Measurements from ENCODE around the gene DBI.
"Not testable (repeated sequence)": the region's sequence is repeated elsewhere in the genome, so short reads cannot be mapped to it uniquely, and the experiment has no call there.

The DBI gene

GRCh38 chr2:119402106-119402505 is 35.3 kb downstream of the DBI start:
- H3K36me3 Mint-ChIP-seq (ENCODE audit: low read depth), result no peaks in the 10 kb centered on the region
- peaks cover 23% of the 10 kb centered on the region for H3K27me3 Mint-ChIP-seq (ENCODE audit: low read depth, poor library complexity)
- H3K27ac Mint-ChIP-seq, result no peak overlapping the region
- H3K4me1 Mint-ChIP-seq, result peaks cover 15% of the 10 kb centered on the region
- peaks cover 4% of the 10 kb centered on the region for H3K9me3 Mint-ChIP-seq
- TF ChIP-seq CTCF (IDR thresholded peaks at IDR 0.05), result no peak
- H3K4me3 Mint-ChIP-seq, result no peak overlapping the region
- DNase-seq, result no peak

GRCh38 chr2:119402645-119403560 is 36.1 kb downstream of the DBI start:
- Mint-ChIP-seq H3K36me3 (ENCODE audit: low read depth) (no peaks in the 10 kb centered on the region), H3K4me1 (peaks cover 20% of the 10 kb centered on the region), H3K27me3 (ENCODE audit: low read depth, poor library complexity) (peaks cover 23% of the 10 kb centered on the region), H3K27ac (peak overlapping the region; percentile 47), H3K9me3 (peaks cover 4% of the 10 kb centered on the region), H3K4me3 (no peak overlapping the region)
- no peak for DNase-seq
- no peak for TF ChIP-seq CTCF (IDR thresholded peaks at IDR 0.05)

DNA sequence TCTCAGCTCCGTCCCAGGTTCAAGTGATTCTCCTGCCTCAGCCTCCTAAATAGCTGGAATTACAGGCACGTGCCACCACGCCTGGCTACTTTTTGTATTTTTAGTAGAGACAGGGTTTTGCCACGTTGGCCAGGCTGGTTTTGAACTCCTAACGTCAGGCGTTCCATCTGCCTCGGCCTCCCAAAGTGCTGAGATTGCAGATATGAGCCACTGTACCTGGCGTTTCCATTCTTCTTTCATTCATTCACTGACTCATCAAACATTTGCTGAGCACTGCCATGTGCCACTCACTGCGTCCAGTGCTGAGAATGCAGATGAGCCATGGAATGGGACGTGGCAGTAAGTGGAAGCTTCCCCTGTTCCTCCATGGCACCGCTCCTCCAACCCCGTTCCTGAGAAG is 36.8 kb downstream of the DBI start:
- not testable (repeated sequence) for DNase-seq; H3K27ac Mint-ChIP-seq; H3K9me3 Mint-ChIP-seq; H3K4me3 Mint-ChIP-seq; H3K36me3 Mint-ChIP-seq (ENCODE audit: low read depth)
- H3K4me1 Mint-ChIP-seq, result peaks cover 26% of the 10 kb centered on the region
- peaks cover 22% of the 10 kb centered on the region for H3K27me3 Mint-ChIP-seq (ENCODE audit: low read depth, poor library complexity)

DNA sequence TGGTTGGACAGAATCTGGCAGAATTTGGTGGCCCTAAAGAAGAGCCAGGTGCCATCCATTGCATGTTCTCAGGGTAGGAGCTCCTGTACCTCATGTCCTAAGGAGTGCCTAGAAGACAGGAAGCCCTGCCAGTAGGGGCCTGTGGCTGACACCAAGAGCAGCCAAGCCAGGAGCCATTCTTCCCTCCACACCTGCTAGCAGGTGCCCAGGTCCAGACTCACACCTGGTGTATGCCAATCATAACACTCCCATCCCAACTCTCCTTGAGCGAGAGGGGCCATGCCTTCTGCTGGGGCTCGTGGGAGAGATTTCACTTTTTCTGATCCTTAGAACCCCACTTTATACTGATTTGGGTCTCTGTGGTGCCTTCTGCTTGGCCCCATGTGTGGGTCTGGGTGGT is 38.4 kb downstream of the DBI start:
- Mint-ChIP-seq H3K4me3 (no peak overlapping the region), H3K9me3 (peaks cover 5% of the 10 kb centered on the region), H3K36me3 (ENCODE audit: low read depth) (no peaks in the 10 kb centered on the region), H3K27ac (no peak overlapping the region), H3K4me1 (peaks cover 26% of the 10 kb centered on the region), H3K27me3 (ENCODE audit: low read depth, poor library complexity) (peaks cover 11% of the 10 kb centered on the region)
- DNase-seq, result no peak
- TF ChIP-seq CTCF (IDR thresholded peaks at IDR 0.05), result no peak

DNA sequence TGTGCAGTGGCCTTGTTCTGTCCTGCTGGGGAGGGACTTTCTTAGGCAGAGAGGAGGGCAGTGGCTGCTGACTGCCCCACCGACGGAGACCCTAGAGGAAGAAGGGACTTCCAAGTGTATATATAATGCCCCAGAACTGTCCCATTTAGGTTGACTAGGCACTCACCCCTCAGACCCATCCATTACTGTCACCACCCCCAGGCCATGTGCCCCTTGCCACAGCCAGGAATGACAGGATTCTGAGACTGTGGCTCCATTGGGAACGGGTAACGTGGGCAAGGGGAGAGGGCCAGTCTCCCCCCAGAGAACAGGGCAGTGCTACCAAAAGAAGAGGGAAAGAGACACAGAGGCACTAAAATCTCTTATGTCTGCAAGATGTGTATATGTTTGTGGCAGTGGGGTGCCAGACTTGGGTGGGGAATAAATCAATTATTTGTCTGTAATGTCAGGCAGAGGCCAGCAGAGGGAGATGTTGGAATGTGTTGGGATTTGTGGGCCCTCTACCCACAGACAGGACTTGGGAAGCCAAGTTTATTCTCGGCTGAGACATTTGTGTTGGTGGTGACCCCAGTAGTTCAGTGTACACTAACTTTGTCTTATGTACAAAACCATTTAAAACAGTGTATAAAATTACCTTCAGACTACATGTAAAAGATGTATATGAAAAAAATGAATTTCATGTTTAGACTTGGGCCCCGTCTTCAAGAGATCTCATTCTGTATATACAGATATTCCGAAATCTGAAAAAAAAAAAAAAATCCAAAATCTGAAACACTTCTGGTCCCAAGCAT is 40.8 kb downstream of the DBI start:
- no peak overlapping the region for H3K27ac Mint-ChIP-seq

More for the DNA sequence above, 40.8 kb downstream of the DBI start:
- TF ChIP-seq CTCF (IDR thresholded peaks at IDR 0.05), result peak; percentile 82
- H3K36me3 Mint-ChIP-seq (ENCODE audit: low read depth), result peaks cover 4% of the 10 kb centered on the region
- H3K9me3 Mint-ChIP-seq, result peaks cover 18% of the 10 kb centered on the region
- DNase-seq, result peak; percentile 55
- no peak overlapping the region for H3K4me3 Mint-ChIP-seq
- peaks cover 24% of the 10 kb centered on the region for H3K4me1 Mint-ChIP-seq
- H3K27me3 Mint-ChIP-seq (ENCODE audit: low read depth, poor library complexity), result peaks cover 13% of the 10 kb centered on the region

Measured in nephron progenitor cell (in vitro differentiated cells).